HG03280 (cell line): ENCODE data around the gene SIRPB2.

ENCODE experiments used
- ATAC-seq: cut with Tn5 transposase; IDR thresholded peaks from one replicate; pipeline ENCODE4 v1.9.1; 2021; ENCODE audit warnings: mild to moderate bottlenecking, moderate library complexity; ENCODE audit not compliant: unreplicated experiment

Gene SIRPB2

DNA sequence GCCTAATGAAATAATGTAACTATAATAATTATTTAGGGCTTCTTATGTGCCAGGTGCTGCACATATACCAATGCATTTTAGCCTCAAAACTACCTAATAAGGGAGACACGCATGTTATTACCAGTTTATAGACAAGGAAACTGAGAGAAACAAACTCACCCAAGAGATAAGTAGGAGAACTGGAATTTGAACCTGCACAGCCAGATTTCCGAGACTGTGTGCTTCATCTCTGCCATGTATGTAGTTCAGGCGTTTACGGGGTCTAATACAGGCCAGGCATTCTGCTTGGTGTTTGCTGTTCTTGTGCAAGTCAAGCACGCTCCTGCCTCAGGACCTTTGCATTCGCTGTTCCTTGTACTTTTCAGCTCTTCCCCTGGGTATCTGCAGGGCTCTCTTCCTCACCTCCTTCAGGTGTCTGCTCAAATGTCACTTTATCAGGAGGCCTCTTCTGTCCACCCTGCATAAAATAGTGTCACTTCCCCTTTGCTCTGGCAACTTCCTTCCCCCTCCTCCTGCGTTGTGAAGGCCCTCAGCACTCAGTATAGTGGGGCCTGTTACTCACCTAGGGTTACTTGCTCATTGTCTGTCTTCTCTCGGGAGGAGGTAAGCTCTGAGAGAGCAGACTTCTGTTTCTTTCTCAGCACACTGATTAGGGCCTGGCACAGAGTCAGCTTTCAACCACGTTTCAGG, 18.5 kb downstream of the SIRPB2 start:
- ATAC-seq = no peak

DNA sequence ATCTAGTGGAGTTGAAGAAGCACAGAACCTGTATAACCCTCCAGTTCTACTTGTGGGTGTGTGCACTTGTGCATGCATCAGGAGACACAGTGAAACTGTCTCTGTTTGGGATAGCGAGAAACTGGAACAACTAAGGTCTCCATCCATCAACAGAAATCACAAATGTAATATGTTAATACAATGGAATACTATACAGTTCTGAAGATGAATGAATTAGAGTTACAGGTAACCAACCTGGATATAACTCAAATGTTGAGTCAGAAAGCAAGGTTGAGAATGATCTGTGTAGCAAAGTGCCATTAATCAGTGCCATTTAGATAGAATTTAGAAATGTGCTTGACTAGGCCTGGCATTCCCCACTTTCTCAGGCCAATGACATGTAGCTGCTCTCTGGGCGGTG, 20.0 kb downstream of the SIRPB2 start:
- no peak for ATAC-seq

DNA sequence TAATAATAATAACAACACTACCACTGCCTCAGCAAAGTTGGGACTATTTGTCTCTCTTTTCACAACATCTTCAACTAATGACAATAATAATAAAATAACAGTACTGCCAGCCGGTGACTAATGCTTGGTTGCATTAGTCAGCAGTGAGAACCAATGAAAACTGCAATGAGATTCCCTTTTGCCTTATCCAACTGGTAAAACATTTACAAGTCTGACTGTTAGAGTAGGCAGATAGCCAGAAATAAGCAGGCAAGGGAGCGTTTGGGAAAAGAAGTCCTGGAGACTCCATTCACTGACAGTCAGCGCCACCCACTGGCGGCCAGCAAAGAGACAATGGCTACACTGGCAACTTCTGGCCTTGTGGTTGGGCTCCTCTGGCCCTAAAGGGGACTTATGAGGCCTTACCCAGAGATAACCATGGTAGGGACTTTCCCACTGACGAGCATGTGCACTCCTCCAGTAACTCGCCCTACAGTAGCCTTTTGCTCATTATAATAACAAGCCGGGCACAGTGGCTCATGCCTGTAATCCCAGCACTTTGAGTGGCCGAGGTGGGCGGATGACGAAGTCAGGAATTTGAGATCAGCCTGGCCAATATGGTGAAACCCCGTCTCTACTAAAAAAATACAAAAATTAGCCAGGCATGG, 21.2 kb downstream of the SIRPB2 start:
- no peak for ATAC-seq

DNA sequence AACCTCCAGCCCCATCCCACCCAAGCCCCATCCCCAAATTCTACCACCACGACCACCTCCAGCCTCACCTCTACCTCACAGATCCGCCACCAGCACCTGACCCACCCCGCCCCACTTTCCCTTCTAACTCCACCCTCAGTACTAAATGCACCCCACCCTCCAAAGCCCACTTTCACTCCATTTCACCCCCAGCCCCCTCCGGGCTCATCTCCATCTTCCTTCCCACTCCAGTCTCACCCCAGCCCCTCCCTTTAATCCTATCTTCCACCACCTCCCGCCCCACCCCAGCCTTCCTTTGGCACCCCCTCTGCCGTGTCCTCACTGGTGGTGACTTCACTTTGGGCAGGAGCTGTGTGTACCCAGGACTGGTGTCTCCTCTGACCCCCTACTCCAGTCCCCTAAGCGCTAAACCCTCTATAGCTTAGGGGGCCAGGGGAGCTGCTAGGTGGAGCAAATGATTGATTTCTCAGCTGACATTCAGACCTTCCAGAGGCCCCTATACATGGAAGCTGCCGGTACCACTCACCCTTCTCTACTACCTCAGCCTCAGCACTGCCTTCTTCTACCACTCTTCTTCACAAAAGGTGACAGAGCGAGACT, 21.8 kb downstream of the SIRPB2 start:
- ATAC-seq = no peak

DNA sequence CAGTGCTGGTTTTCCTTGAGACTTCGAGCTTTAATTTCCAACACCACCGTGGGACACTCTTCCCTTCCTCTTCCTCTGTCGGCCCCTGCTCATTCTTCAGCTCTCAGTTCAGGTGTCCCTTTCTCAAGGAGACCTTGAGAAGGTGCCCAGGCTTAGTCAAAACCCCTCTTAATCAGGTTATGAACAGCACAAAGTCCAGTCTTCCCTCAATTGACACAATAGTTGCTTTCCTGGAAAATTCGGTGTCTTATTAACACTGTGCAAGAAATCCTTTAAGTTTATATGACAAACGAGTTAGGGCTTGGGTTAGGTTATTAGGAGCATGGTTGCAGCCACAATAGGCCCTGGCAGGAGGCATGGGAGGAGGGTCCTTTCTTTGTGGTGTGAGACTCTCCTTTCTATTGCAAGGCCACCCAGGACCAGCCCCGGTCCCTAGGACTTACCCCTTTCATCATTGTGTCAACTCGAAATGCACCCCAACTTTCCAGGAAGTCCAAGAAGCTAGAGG, 23.0 kb downstream of the SIRPB2 start:
- no peak for ATAC-seq

DNA sequence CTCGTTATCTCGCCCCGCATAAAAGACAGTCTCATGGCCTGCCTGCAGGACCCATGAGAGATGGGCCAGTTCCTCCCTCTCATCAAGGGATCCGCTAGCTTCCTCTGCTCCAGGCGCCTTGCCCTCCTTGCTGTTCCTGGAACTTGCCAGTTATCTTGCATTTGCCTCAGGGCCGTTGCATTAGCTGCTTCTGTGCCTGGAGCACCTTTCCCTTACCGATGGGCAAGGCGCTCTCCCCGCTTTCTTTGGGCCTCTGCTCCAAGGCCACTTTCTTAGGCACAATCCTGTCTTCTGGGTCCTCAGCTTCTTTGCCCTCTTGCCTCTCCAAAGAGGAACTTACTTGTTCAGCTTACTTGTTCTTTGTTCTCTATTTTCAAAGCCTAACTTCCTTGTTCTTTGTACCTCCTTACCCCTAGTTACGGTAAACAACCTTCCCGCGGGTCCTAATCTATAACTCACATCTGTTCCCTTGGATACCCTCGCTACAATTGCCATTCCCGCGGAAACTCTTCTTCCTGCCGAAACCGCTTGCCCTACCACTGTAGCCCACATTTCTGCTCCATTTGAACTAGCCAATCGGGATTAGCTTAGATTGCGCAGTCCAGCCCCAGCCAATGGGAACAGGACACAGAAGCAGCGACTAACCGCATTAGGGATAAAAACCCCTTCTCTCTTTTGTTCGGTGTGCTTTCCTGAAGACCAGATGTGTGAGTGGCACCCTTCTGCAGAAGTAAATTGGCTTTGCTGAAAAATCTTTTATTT, 23.7 kb downstream of the SIRPB2 start:
- no peak for ATAC-seq

DNA sequence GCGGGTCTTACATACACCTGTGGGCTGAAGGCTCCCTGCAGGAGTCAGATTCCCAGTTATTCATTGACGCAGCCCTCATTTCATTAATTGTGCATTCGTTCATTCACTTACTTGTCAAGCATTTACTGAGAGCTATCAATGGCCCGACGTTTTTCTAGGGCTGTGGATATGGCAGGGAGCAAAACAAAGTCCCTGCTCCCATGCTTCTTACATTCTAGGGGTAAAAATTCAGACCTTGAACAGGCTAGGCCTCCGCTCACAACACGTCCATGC, 24.2 kb downstream of the SIRPB2 start:
- no peak for ATAC-seq

DNA sequence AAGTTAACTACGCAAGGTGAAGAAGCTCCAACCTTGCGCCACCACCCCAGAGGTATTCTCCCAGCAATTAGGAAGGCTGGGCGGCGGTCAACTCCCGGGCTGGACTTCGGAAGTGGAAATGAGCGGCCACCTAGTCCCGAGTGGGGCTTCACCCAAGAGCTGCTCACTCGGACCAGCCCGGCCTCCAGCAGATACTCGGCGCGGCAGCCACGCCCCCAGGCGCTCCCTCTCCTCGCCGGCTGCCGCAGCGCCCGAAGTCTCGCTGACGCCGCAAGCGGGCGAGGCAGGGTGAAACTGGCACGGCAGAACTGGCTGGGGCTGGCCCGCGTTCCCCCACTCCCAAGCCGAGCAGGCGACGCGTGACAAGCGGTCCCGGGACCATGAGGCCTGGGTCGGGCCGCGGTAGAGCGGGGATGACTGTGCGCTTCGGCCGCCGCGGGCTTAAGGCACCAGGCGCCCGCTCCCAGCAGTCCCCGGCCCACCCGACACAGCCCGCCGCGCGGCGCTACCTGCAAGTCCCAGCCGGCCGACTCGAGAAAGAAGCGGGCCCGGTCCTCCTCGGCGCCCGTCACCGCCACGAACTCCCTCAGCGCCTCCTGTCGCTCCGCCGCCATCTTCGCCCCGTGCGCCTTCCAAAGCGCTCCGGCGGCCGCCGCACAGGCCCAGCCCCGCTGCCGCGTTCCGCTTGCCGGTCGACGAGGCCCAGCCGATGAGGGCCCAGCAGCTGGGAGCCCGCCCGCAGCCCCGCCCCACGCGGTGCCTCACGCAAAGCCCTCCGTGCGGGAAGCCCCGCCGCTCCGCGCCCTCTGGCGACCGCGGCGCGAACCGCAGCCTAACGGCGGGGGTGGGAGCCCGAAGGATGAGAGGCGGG, 24.8 kb downstream of the SIRPB2 start, which contains the start of gene NSFL1C:
Gene NSFL1C (minus strand): TSS at position 639 of the 871 bp plus-strand sequence. CDS start 25 bp downstream, at position 614.
- ATAC-seq = peak; percentile 91

DNA sequence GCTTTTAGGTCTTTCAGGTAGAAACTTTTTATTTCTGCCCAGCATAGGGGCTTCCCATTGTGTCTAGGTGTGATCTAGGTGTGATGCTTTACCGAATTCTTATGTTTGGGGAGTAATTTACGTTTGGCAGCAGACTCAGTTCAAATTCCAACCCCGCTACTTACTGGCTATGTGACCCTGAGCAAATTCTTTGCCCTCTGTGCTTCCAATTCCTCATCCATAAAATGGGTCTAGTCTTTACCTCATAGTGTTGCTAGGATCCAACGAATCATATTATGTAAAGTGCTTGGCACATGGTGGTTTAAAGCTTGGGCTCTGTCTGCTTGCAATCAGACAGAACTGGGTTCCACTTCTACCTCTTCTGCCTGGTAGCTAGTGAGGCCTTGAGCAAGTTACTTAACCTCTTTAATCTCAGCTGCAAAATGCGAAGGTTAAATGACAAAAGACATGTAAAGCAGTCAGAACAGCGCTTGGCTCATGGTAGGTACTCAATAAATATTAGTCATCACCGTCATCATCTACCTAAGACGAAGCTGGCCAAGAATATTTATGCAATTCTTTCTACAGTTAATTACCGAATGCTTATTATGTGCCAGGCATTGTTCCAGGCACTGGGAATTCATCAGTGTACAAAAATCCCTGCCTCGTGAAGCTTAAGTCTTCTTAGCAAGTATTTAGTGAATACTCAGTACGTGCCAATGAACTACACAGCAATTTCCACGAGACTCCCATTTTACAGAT, 25.6 kb downstream of the SIRPB2 start:
- no peak for ATAC-seq

DNA sequence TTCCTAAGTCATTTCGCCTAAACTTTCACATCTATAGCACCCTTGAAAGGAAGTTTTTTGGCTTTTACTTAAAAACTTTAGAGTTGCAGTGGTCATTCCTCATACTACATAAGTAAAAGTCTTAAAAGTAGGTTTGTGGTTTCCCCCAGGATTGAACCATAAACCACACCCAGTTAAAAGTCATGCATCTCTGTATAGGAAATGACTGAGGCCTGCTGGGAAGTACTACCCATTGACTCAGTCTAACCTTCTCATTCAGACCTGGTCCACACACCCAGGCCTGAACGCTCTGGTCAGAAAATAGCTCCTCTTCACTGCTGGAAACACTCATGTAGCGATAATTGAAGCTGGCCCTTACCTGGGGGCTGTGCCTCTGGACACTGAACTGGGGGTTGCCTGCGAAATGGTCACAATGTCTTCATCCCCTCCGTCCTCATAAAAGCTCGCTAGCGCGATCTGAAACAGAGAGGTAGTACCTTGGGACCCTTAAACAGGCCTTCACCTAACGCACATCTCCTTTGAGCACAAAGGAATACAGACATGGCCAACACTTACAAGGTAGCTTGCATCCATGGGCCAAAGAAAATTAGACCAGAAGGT, 27.1 kb downstream of the SIRPB2 start:
- no peak for ATAC-seq

DNA sequence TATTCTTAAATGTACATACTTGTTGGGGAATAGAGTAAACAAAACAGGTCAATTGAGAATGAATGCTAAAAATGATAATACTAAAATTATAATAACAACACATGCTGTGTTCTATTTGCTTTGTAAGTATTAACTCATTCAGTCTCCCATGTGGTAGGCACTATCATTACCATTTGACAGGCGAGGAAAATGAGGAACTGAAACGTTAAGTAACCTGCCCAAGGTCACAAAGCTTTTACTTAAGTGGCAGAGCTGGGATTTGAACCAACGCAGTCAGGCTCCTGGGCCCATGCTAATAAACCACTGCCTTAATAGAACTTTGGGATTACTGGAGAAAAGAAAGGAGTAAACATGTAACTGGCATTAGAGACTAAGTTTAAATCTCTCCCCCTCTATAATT, 28.4 kb downstream of the SIRPB2 start:
- no peak for ATAC-seq

DNA sequence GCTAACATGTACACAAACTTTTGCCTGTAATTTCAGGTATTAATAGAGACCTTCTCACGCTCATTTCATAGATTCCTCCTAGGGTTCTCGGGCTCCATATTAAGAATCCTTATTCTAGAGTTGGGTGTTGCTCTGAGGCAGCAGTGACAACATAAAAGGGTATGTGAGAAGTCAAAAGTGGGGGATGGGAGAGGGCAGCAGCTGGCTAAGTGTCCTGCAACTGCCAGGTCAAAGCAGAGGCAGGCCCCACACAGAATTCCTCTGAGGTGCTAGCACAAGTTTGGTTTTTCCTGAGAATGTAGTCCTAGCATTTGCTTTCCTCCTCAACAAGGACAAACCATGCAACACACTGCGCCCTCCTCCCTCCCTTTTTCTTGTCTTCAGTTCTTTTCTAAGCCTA, 29.2 kb downstream of the SIRPB2 start:
- ATAC-seq = no peak

DNA sequence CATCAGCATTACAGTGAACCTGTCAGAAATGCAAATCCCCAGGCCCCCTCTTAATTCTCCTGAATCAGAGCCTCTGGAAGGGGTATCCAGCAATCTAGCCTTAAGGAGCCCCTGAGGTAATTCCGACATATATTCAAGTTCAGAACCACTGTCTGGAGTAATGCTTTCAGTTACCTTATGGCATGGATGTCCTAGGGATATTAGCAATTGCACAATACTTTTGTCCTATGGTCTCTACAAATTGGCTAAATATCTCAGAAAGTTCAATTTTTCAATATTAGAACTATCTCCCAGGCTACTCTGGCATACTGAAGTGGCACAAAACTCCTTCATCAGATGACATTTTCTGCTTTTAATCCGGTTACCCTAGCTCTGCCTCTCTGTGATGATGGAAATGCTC, 30.9 kb downstream of the SIRPB2 start:
- ATAC-seq = no peak

DNA sequence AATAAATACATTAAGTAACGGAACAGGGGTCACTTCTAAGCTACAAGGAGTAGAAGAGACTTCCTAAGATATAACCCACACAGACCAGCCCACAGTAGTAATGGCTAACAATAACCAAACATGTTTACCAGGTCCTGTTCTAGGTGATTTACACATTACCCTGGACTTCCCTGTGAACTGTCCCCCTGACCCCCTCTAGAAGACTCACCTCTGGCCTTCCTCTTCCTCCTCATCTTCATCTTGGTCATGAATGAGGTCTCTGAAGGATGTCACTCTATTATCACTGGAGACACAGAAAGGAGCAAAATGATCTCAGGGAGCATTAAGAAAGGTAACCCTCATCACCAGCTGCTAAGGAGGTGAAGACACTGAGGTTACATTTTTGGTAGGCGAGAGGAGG, 33.2 kb downstream of the SIRPB2 start:
- ATAC-seq = no peak

DNA sequence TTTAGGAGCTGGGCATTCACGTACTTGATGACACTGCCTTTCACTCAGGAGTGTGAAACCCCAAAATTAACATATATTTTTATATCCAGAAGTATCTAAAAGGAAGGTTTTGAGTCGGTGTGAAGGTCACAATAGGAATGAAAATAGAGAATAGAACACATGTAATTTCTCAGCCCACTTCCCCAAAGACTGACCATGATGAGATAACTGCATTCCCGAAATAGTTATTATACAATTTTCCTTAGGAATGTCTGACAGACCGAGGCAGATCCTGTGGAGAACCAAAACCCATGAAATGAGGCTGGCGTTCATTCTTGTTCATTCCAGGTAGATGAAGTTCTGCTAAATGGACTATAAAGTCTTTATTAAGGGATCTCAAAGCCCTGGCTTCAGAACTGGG, 34.9 kb downstream of the SIRPB2 start:
- ATAC-seq = no peak

DNA sequence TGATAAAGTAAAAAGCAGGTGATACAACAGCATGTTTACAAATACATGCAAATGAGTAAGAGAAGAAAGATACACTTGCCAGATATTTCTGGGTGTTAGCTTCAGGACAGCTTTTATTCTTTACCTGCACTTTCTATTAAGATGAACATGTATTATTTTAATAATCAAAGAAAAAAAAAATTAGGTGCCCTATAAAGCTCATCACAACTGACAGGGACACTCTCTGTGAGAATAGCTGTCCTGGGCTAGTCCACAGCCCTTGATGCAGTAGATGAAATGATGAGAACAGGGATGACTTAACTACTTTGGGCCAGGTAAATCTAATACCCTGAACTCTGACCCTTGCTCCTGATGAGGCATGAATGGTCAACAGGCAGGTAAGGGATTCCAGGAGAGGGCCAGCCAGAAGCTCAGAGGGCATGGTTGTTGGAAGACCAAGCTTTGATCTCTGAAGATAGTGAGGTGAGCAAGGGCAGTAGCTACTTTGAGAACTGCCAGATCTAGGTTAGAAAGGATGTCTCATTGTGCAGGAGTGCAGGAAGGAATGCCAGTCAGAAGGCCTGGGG, 40.2 kb downstream of the SIRPB2 start:
- ATAC-seq = no peak

DNA sequence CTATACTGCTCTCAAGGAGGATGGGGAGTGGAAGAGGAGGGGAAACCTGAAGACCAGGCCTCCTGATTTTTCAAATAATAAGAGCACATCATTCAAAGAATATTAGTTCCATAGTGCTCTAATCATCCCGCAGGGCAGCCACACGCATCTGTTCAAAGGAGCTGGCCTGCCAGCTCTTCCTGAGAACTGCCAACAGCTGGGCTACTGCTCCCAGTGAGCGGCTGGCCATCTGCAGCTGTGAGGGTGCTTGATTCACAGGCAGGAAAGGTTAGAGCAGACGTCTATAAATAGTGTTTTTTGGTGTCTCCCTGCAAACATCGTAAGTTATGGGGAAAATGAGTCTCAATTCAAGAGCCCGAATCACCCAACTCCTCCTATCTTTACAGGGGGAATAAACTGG, 41.9 kb downstream of the SIRPB2 start:
- ATAC-seq = no peak

DNA sequence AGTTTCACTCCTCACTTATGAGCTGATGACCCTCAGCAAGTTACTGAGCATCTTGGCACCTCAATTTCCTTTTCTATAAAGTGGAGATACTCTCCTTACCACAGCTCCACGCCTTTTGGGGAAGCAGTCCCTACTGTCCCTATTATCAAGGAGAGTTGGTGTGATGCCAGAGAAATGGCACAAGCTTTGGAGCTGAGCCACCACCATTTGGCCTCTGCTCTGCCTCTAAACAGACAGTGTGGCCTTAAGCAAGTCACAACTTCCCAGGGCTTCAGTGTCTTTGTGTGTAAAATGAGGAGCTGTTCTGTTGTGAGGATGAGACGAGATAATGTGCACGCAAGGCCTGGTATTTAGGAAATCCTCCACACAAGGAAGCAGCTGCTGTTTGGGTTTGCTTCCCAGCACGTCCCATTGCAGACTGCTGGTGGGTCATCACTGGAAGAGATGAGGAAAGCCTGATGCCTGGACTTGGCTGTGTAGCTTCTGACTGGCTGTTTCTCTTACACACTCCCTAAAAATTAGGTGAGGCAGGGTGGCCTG, 43.1 kb downstream of the SIRPB2 start:
- ATAC-seq = no peak

DNA sequence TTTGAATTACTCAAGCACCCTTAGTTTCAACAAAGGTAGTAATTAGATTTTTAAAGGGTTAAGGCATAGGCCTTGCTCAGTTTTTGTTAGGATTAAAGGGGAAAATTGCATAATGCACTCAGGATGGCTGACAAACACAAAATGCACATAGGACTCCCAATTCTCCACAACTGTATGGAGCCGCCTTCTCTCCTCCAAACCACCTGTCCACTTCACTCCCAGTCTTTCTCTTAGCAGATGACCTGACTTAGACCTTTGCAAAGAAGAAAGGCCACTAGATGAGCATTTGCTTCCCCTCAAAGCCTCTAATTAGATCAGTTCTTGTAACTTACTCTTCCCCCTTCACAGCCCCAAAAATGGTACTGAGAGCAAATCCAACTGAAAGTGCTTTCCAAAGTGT, 44.7 kb downstream of the SIRPB2 start:
- no peak for ATAC-seq
